HT-29 (cell line): ENCODE results near the gene MRNIP. TPM values are rescaled to one million over a fixed set of nuclear protein-coding genes. Genes with fewer than 3 reads are reported as not detected.

Source experiments
- DNase-seq: peaks from one replicate; pipeline ENCODE4 v3.0.0-alpha.2; 2015; ENCODE audit warnings: low spot score
- total RNA-seq: library from RNA; depleted of rRNA; stranded (reverse); fragments of >200 nt; shearing (Covaris generic); gene quantifications from 2 replicates; pipeline ENCODE4 v1.2.3, GENCODE V29; 2014

The MRNIP gene
- total RNA-seq, 1 experiment from 2014 or later = 24.7 TPM

GRCh38 chr5:179889885-179890284 is 31.3 kb upstream of the MRNIP start:
- no peak for DNase-seq

- DNase-seq = no peak
Measured at GRCh38 chr5:179887802-179888201, 29.2 kb upstream of the MRNIP start.

- DNase-seq = no peak
Measured at GRCh38 chr5:179887095-179887494, 28.5 kb upstream of the MRNIP start.

- DNase-seq = no peak
Measured at GRCh38 chr5:179886190-179886911, 27.7 kb upstream of the MRNIP start.

- no peak for DNase-seq
Measured at GRCh38 chr5:179885491-179886090, 27.0 kb upstream of the MRNIP start.

GRCh38 chr5:179883163-179883562 is 24.5 kb upstream of the MRNIP start:
- no peak for DNase-seq

GRCh38 chr5:179882338-179882737 is 23.7 kb upstream of the MRNIP start:
- no peak for DNase-seq

- DNase-seq = no peak
Measured at GRCh38 chr5:179880848-179881590, 22.4 kb upstream of the MRNIP start.

- no peak for DNase-seq
Measured at GRCh38 chr5:179880066-179880650, 21.5 kb upstream of the MRNIP start.

- no peak for DNase-seq
Measured at GRCh38 chr5:179879690-179880010, 21.0 kb upstream of the MRNIP start.

GRCh38 chr5:179879003-179879689 is 20.5 kb upstream of the MRNIP start:
- DNase-seq = no peak

- no peak for DNase-seq
Measured at GRCh38 chr5:179878222-179879002, 19.8 kb upstream of the MRNIP start.

- no peak for DNase-seq
Measured at GRCh38 chr5:179876610-179876952, 18.0 kb upstream of the MRNIP start.

- no peak for DNase-seq
Measured at GRCh38 chr5:179875741-179876609, 17.4 kb upstream of the MRNIP start.

- DNase-seq = no peak
Measured at GRCh38 chr5:179874536-179875292, 16.1 kb upstream of the MRNIP start.

GRCh38 chr5:179874136-179874535 is 15.5 kb upstream of the MRNIP start:
- no peak for DNase-seq

GRCh38 chr5:179873588-179874110 is 15.0 kb upstream of the MRNIP start:
- DNase-seq = no peak

- no peak for DNase-seq
Measured at GRCh38 chr5:179872828-179873575, 14.4 kb upstream of the MRNIP start.
